H1 (cell line): Measurements from ENCODE around the gene SH3BP5. TPM values are rescaled to one million over a fixed set of nuclear protein-coding genes. Genes with fewer than 3 reads are reported as not detected.

Experiments
- CTCF ChIA-PET: fragments of 300-600 bp; sonication (Branson Sonifier 250); formaldehyde crosslinking; loops from one replicate; lab custom pipeline; 2021; ENCODE audit not compliant: partially characterized antibody; lab: Charles Lee
- POLR2A ChIA-PET: fragments of 300-600 bp; sonication (Branson Sonifier 250); formaldehyde crosslinking; loops from one replicate; lab custom pipeline; 2021; ENCODE audit warnings: inconsistent platforms; ENCODE audit not compliant: partially characterized antibody; lab: Charles Lee
- DNase-seq, 2 experiments: peaks; one replicate each; pipeline versions ENCODE4 v3.0.0 to v3.0.0-alpha.2; 2010 to 2022; ENCODE audit warnings: low spot score in 2 of 2, low read depth in 1 of 2, mixed read lengths in 1 of 2
- FAIRE-seq: peaks from 2 replicates; lab custom pipeline; 2011; peaks lifted over from hg19 to GRCh38; lab: Jason Lieb, UNC
- H2AFZ ChIP-seq: 2 replicates; pipeline ENCODE4 v1.8.1; 2012; ENCODE audit warnings: low read length, inconsistent platforms
- H2AK5ac ChIP-seq: 2 replicates; pipeline ENCODE4 v1.6.1; 2013; ENCODE audit warnings: low read depth, low read length
- H2BK120ac ChIP-seq: replicated peaks from 2 replicates; pipeline ENCODE3; 2013; ENCODE audit warnings: low read depth, low read length, inconsistent platforms
- H2BK12ac ChIP-seq: 2 replicates; pipeline ENCODE4 v1.6.1; 2013; ENCODE audit warnings: low read depth, low read length
- H2BK15ac ChIP-seq: 2 replicates; pipeline ENCODE4 v1.6.1; 2013; ENCODE audit warnings: low read length
- H2BK20ac ChIP-seq: 2 replicates; pipeline ENCODE4 v1.6.1; 2013; ENCODE audit warnings: low read length
- H2BK5ac ChIP-seq: 2 replicates; pipeline ENCODE4 v1.6.1; 2013; ENCODE audit warnings: low read depth, low read length
- H3K14ac ChIP-seq: 2 replicates; pipeline ENCODE4 v1.6.1; 2013; ENCODE audit warnings: inconsistent platforms; ENCODE audit not compliant: insufficient read length
- H3K18ac ChIP-seq: 2 replicates; pipeline ENCODE4 v1.6.1; 2013; ENCODE audit warnings: low read length; ENCODE audit errors: extremely low read depth
- H3K23ac ChIP-seq: 2 replicates; pipeline ENCODE4 v1.6.1; 2013; ENCODE audit warnings: inconsistent platforms; ENCODE audit not compliant: insufficient read length
- H3K23me2 ChIP-seq: 2 replicates; pipeline ENCODE4 v1.6.1; 2013; ENCODE audit warnings: low read depth, low read length
- H3K27ac ChIP-seq: 2 replicates; pipeline ENCODE4 v1.6.1; 2011; ENCODE audit warnings: low read depth, low read length, inconsistent platforms
- H3K27me3 ChIP-seq, 4 experiments: replicated peaks in 1 of 4; 1 replicate in 1 of 4; 2 replicates in 3 of 4; pipeline versions ENCODE4 v1.6.1 to v1.8.1; 2011 to 2013; ENCODE audit warnings: low read length in 3 of 4, mild to moderate bottlenecking in 3 of 4, inconsistent platforms in 2 of 4, mixed read lengths in 2 of 4, moderate library complexity in 1 of 4; ENCODE audit not compliant: control insufficient read depth in 3 of 4, insufficient read depth in 3 of 4; ENCODE audit errors: extremely low read depth in 1 of 4
- H3K36me3 ChIP-seq, 4 experiments: 2 replicates each; pipeline versions ENCODE4 v1.6.1 to v1.8.1; 2011 to 2013; ENCODE audit warnings: mild to moderate bottlenecking in 4 of 4, low read length in 3 of 4, moderate library complexity in 2 of 4, control low read depth in 1 of 4, inconsistent platforms in 1 of 4; ENCODE audit not compliant: insufficient read depth in 4 of 4, control insufficient read depth in 2 of 4
- H3K4ac ChIP-seq: replicated peaks from 2 replicates; pipeline ENCODE3; 2013; ENCODE audit warnings: low read length, low read depth, mixed read lengths, inconsistent platforms; ENCODE audit not compliant: insufficient read length
- H3K4me1 ChIP-seq, 4 experiments: replicated peaks in 1 of 4; 1 replicate in 1 of 4; 2 replicates in 3 of 4; pipeline versions ENCODE4 v1.6.1 to v1.8.1; 2011 to 2013; ENCODE audit warnings: low read length in 3 of 4, inconsistent platforms in 2 of 4, mixed read lengths in 1 of 4; ENCODE audit not compliant: insufficient read depth in 4 of 4, control insufficient read depth in 3 of 4
- H3K4me2 ChIP-seq, 2 experiments: 2 replicates each; pipeline versions ENCODE4 v1.6.1 to v1.8.1; 2011 to 2013; ENCODE audit warnings: low read depth in 2 of 2, low read length in 2 of 2, control low read depth in 1 of 2, inconsistent platforms in 1 of 2, mild to moderate bottlenecking in 1 of 2; ENCODE audit not compliant: insufficient read depth in 1 of 2
- H3K4me3 ChIP-seq, 4 experiments: fragments of 200-600, 300-600 bp in 1 of 4; sonication (generic), shearing (Covaris generic), sonication (Bioruptor Twin) in 1 of 4; 2 replicates each; pipeline versions ENCODE4 v1.5.1 to v1.8.1; 2011 to 2016; ENCODE audit warnings: low read length in 4 of 4, low read depth in 3 of 4, control low read depth in 2 of 4, inconsistent platforms in 2 of 4, mild to moderate bottlenecking in 2 of 4, mixed read lengths in 1 of 4, moderate library complexity in 1 of 4; ENCODE audit not compliant: insufficient read depth in 2 of 4; ENCODE audit errors: extremely low read depth in 1 of 4
- H3K56ac ChIP-seq: replicated peaks from 2 replicates; pipeline ENCODE3; 2013; ENCODE audit warnings: low read depth, mild to moderate bottlenecking, mixed read lengths, low read length, inconsistent platforms; ENCODE audit not compliant: insufficient read length
- H3K79me1 ChIP-seq: 2 replicates; pipeline ENCODE4 v1.6.1; 2013; ENCODE audit warnings: low read depth, low read length, control low read depth
- H3K79me2 ChIP-seq, 2 experiments: 2 replicates each; pipeline versions ENCODE4 v1.6.1 to v1.8.1; 2012 to 2013; ENCODE audit warnings: low read length in 2 of 2, mild to moderate bottlenecking in 2 of 2, inconsistent platforms in 1 of 2; ENCODE audit not compliant: insufficient read depth in 2 of 2, control insufficient read depth in 1 of 2
- H3K9ac ChIP-seq, 4 experiments: replicated peaks in 1 of 4; 1 replicate in 1 of 4; 2 replicates in 3 of 4; pipeline versions ENCODE4 v1.6.1 to v1.8.1; 2011 to 2013; ENCODE audit warnings: low read depth in 3 of 4, low read length in 3 of 4, control low read depth in 2 of 4, mild to moderate bottlenecking in 2 of 4, moderate library complexity in 2 of 4, inconsistent platforms in 1 of 4; ENCODE audit errors: extremely low read depth in 1 of 4
- H3K9me3 ChIP-seq, 2 experiments: 2 replicates each; pipeline versions ENCODE4 v1.6.1 to v1.8.1; 2012 to 2013; ENCODE audit warnings: mild to moderate bottlenecking in 2 of 2, moderate library complexity in 2 of 2, control low read depth in 1 of 2, inconsistent platforms in 1 of 2, low read depth in 1 of 2, low read length in 1 of 2, mixed read lengths in 1 of 2; ENCODE audit not compliant: insufficient read depth in 2 of 2
- H4K20me1 ChIP-seq, 2 experiments: replicated peaks in 1 of 2; 2 replicates each; pipeline versions ENCODE3 to v1.8.1; 2011 to 2013; ENCODE audit warnings: inconsistent platforms in 2 of 2, low read length in 2 of 2, mild to moderate bottlenecking in 1 of 2; ENCODE audit not compliant: insufficient read depth in 2 of 2, control insufficient read depth in 1 of 2
- H4K5ac ChIP-seq: 2 replicates; pipeline ENCODE4 v1.6.1; 2013; ENCODE audit warnings: low read length, low read depth, mixed read lengths, inconsistent platforms; ENCODE audit not compliant: insufficient read length
- H4K8ac ChIP-seq: 2 replicates; pipeline ENCODE4 v1.8.0; 2013; ENCODE audit warnings: mild to moderate bottlenecking, moderate library complexity, low read length, inconsistent platforms; ENCODE audit not compliant: insufficient read depth; ENCODE audit errors: extremely low read depth
- H4K91ac ChIP-seq: replicated peaks from 2 replicates; pipeline ENCODE3; 2013; ENCODE audit warnings: low read length, mixed read lengths, inconsistent platforms; ENCODE audit not compliant: insufficient read length
- EGR1 ChIP-seq: IDR thresholded peaks from 2 replicates; pipeline ENCODE4 v1.6.1; 2011; ENCODE audit warnings: low read depth, low read length, borderline replicate concordance
- SP2 ChIP-seq: IDR thresholded peaks from 2 replicates; pipeline ENCODE4 v1.6.1; 2012; ENCODE audit warnings: mild to moderate bottlenecking, low read length, inconsistent platforms
- TEAD4 ChIP-seq: IDR thresholded peaks from 2 replicates; pipeline ENCODE4 v1.6.1; 2012; ENCODE audit warnings: low read depth, low read length, inconsistent platforms, mixed read lengths
- WGBS, 2 experiments: shearing (Covaris generic) in 1 of 2; methylation state at CpG; one replicate each; pipeline versions ENCODE4 v1.1.6 to v1.1.7; 2013 to 2015; ENCODE audit warnings: low lambda C conversion rate in 2 of 2, mixed read lengths in 2 of 2, inconsistent platforms in 1 of 2, low coverage in 1 of 2, missing lambda C conversion rate in 1 of 2; ENCODE audit not compliant: insufficient replicate concordance in 2 of 2, insufficient coverage in 1 of 2, insufficient read length in 1 of 2; ENCODE audit errors: extremely low coverage in 1 of 2, missing lambda C conversion rate in 1 of 2; 5-methylcytosine and 5-hydroxymethylcytosine counted together
- polyA plus RNA-seq, 7 experiments: library from polyadenylated mRNA; depleted of rRNA in 3 of 7; stranded (reverse) in 5 of 7; unstranded in 2 of 7; fragments of >200 nt in 5 of 7; fragments of 200-250 nt in 2 of 7; gene quantifications; 1 replicate in 5 of 7; 2 replicates in 1 of 7; 4 replicates in 1 of 7; pipeline versions ENCODE4 v1.2.1 to v1.2.3, GENCODE V29; 2011 to 2013; ENCODE audit warnings: missing spikeins in 2 of 7, mixed read lengths in 2 of 7
- total RNA-seq: library from RNA; stranded (reverse); fragmentation: NEBNext Ultra II Directional; extraction: Animal tissue kit (Norgen Biotek cat#: 25700); gene quantifications from 2 replicates; pipeline ENCODE4 v1.2.1, GENCODE V29; 2021

The SH3BP5 gene
- total and polyA plus RNA-seq, 2 of the 8 experiments (the other 6 are each of a cell fraction or from before 2014, with no cell fraction given): 7.1 to 9.7 TPM

DNA sequence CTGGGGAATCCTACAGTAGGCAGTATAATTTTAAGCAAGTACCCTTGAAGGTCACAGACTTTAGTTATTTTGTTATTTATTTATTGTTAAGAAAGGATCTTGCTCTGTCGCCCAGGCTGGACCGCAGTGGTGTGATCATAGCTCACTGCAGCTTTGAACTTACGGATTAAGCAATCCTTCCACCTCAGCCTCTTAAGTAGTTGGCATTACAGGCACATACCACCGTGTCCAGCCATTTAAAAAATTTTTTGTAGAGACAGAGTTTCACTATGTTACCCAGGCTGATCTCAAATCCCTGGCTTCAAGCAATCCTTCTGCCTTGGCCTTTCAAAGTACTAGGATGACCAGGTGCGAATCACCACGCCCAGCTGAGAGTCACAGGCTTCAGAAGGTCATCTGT lies 22.1 kb upstream of the SH3BP5 start:
- H3K4me1 ChIP-seq: peaks cover 0 to 6% (median 1%) of the 10 kb centered on the region in 4 experiments; a peak in 3 of 7 replicates
- H2AFZ ChIP-seq: no peak overlapping the region
- H3K4me3 ChIP-seq: no peak overlapping the region
- no peak overlapping the region for H2BK15ac ChIP-seq
- H3K56ac ChIP-seq: no peak overlapping the region
- H3K9me3 ChIP-seq: peaks cover 13% of the 10 kb centered on the region in 2 experiments
- no peak overlapping the region for H3K14ac ChIP-seq
- no peak overlapping the region for H4K91ac ChIP-seq
- 85% methylated on average over 6 of the region's 6 CpGs; no CpG with 5 or more reads in 1 of the 2 experiments for WGBS, 2 experiments
- no peak overlapping the region for H4K5ac ChIP-seq
- no peak overlapping the region for H2BK120ac ChIP-seq
- H2BK12ac ChIP-seq: no peak overlapping the region
- no peak overlapping the region for H3K4me2 ChIP-seq
- FAIRE-seq (no peak), DNase-seq (no peak)
- ChIA-PET POLR2A (interaction anchor here (1.2 kb wide), 1 partner anchor 22 kb away, joined by 4 read pairs; the partner anchor contains the start of gene SH3BP5), CTCF (interaction anchor here (1.1 to 2.8 kb wide), 4 partner anchors 22 to 88 kb away, joined by 3 to 21 read pairs (median 7); partner anchors contain the start of gene SH3BP5)
- no peaks in the 10 kb centered on the region for H4K20me1 ChIP-seq
- H3K27me3 ChIP-seq: peaks cover 0 to 1% (median 0%) of the 10 kb centered on the region in 4 experiments; a peak in 1 of 7 replicates
- no peak overlapping the region for H2BK20ac ChIP-seq
- no peak overlapping the region for H3K18ac ChIP-seq
- H3K4ac ChIP-seq: no peak overlapping the region
- no peak overlapping the region for H2BK5ac ChIP-seq
- no peak overlapping the region for H3K27ac ChIP-seq
- H2AK5ac ChIP-seq: no peak overlapping the region
- H3K23me2 ChIP-seq: no peaks in the 10 kb centered on the region
- no peaks in the 10 kb centered on the region for H3K79me1 ChIP-seq
- H3K23ac ChIP-seq: no peak overlapping the region
- H3K36me3 ChIP-seq: no peaks in the 10 kb centered on the region; a peak in 1 of 8 replicates
- H4K8ac ChIP-seq: no peak overlapping the region
- TF ChIP-seq EGR1: no peak
- no peak for TF ChIP-seq SP2
- TF ChIP-seq TEAD4: no peak
- no peak overlapping the region for H3K9ac ChIP-seq
- H3K79me2 ChIP-seq: no peaks in the 10 kb centered on the region
